ENCODE measurements around the gene HOXC13. TPM values are rescaled to one million over a fixed set of nuclear protein-coding genes. Genes with fewer than 3 reads are reported as not detected.

The HOXC13 gene
- total RNA-seq, 2 donors from 2014 or later = not detected

- H3K27me3 ChIP-seq = peaks cover 3 to 85% of the 10 kb centered on the region in 2 donors
Observed at GRCh38 chr12:53954694-53955035, 16.0 kb downstream of the HOXC13 start, which contains the start of gene HOXC12. Gene HOXC12 (plus strand): TSS chr12:53954903. CDS start chr12:53954930, 27 bp downstream.

GRCh38 chr12:53955036-53955775 is 16.6 kb downstream of the HOXC13 start:
- 3 to 4% methylated on average over 9 to 86 of the region's 86 CpGs for WGBS, 2 donors
- TF ChIP-seq CTCF (IDR thresholded peaks at IDR 0.05) (no peak), POLR2A (IDR thresholded peaks at IDR 0.05) (no peak)
- DNase-seq = no peak
- intact Hi-C loops (cut with DNase I) = no loop called here
- Histone ChIP-seq H3K4me3 (no peak overlapping the region), H3K36me3 (replicated peaks in 1 of 2; ENCODE audit: insufficient read depth in 1 of 2, low read depth in 2 of 2) (no peaks in the 10 kb centered on the region), H3K4me1 (peaks cover 26% of the 10 kb centered on the region), H3K9me3 (no peaks in the 10 kb centered on the region), H3K27ac (no peak overlapping the region), H3K27me3 (peaks cover 3 to 84% of the 10 kb centered on the region in 2 donors)
- ATAC-seq = no peak

More at GRCh38 chr12:53954694-53955035, 16.0 kb downstream of the HOXC13 start, which contains the start of gene HOXC12:
- H3K4me3 ChIP-seq = no peak within 1 kb of the TSS
- no peaks in the 10 kb centered on the region for H3K36me3 ChIP-seq (replicated peaks in 1 of 2; ENCODE audit: insufficient read depth in 1 of 2, low read depth in 2 of 2)
- no peak for DNase-seq
- peaks cover 26% of the 10 kb centered on the region for H3K4me1 ChIP-seq
- ATAC-seq = no peak
- H3K27ac ChIP-seq = no peak within 1 kb of the TSS
- TF ChIP-seq POLR2A (IDR thresholded peaks at IDR 0.05) = no peak
- no peak for TF ChIP-seq CTCF (IDR thresholded peaks at IDR 0.05)
- no peaks in the 10 kb centered on the region for H3K9me3 ChIP-seq
- 3 to 4% methylated on average over 2 to 20 of the region's 20 CpGs for WGBS, 2 donors
- intact Hi-C loops (cut with DNase I) = no loop called here

GRCh38 chr12:53955776-53956250 is 17.2 kb downstream of the HOXC13 start:
- ATAC-seq (no peak), DNase-seq (no peak)
- 8 to 10% methylated on average over 10 of the region's 10 CpGs for WGBS, 2 donors
- no peak overlapping the region for H3K27ac ChIP-seq
- no peaks in the 10 kb centered on the region for H3K36me3 ChIP-seq (replicated peaks in 1 of 2; ENCODE audit: insufficient read depth in 1 of 2, low read depth in 2 of 2)
- peaks cover 3 to 84% of the 10 kb centered on the region in 2 donors for H3K27me3 ChIP-seq
- TF ChIP-seq POLR2A (IDR thresholded peaks at IDR 0.05) (no peak), CTCF (IDR thresholded peaks at IDR 0.05) (no peak)
- H3K4me3 ChIP-seq = no peak overlapping the region
- peaks cover 29% of the 10 kb centered on the region for H3K4me1 ChIP-seq
- no peaks in the 10 kb centered on the region for H3K9me3 ChIP-seq
- intact Hi-C loops (cut with DNase I) = no loop called here

- Histone ChIP-seq H3K27ac (no peak overlapping the region), H3K27me3 (peaks cover 3 to 83% of the 10 kb centered on the region in 2 donors), H3K9me3 (no peaks in the 10 kb centered on the region), H3K4me1 (peaks cover 29% of the 10 kb centered on the region), H3K36me3 (replicated peaks in 1 of 2; ENCODE audit: insufficient read depth in 1 of 2, low read depth in 2 of 2) (no peaks in the 10 kb centered on the region), H3K4me3 (no peak overlapping the region)
- DNase-seq = no peak
- WGBS, 2 donors = 5 to 6% methylated on average over 20 to 25 of the region's 25 CpGs
- no peak for ATAC-seq
- intact Hi-C loops (cut with DNase I) = no loop called here
- TF ChIP-seq CTCF (IDR thresholded peaks at IDR 0.05) = no peak
- no peak for TF ChIP-seq POLR2A (IDR thresholded peaks at IDR 0.05)
Observed at GRCh38 chr12:53956251-53956887, 17.7 kb downstream of the HOXC13 start.
